Thyroid gland (tissue), 4 donors: Measurements from ENCODE around the gene C18orf54.

ENCODE experiments used
- POLR2A ChIP-seq, 2 donors: fragments of 450-650 bp; IDR thresholded peaks; one replicate each; pipeline ENCODE4 v1.6.1; 2017; ENCODE audit warnings: antibody characterized with exemption in 2 of 2, mild to moderate bottlenecking in 2 of 2, moderate library complexity in 1 of 2
- TF ChIP-seq, protein P1 (sequence below), 6 experiments: fragments of 200-600 bp in 3 of 6; fragments of 450-650 bp in 3 of 6; sonication (generic) in 3 of 6; IDR thresholded peaks; one replicate each; pipeline ENCODE4 v1.5.1; 2016 to 2019; ENCODE audit warnings: antibody characterized with exemption in 6 of 6, mild to moderate bottlenecking in 2 of 6, inconsistent platforms in 1 of 6, moderate library complexity in 1 of 6

DNA sequence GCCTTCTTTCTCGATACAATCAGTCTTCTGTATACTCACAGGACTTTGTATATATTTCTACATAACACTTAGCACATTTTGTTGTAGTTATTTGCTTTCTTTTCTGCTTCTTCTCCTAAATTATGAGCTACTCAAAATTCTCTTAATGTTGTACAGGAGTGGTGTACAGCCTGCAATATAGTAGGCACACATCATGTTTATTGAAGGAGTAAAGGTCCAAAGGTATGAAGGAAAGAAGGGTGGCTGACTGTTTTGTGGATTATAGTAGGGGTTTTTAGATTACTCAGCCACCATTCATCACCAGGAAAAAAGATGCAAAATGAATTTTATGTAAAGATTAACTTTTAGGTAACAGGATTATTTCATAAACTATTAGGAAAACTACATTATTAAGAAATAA, 54.1 kb downstream of the C18orf54 start:
- TF ChIP-seq, protein P1, sequence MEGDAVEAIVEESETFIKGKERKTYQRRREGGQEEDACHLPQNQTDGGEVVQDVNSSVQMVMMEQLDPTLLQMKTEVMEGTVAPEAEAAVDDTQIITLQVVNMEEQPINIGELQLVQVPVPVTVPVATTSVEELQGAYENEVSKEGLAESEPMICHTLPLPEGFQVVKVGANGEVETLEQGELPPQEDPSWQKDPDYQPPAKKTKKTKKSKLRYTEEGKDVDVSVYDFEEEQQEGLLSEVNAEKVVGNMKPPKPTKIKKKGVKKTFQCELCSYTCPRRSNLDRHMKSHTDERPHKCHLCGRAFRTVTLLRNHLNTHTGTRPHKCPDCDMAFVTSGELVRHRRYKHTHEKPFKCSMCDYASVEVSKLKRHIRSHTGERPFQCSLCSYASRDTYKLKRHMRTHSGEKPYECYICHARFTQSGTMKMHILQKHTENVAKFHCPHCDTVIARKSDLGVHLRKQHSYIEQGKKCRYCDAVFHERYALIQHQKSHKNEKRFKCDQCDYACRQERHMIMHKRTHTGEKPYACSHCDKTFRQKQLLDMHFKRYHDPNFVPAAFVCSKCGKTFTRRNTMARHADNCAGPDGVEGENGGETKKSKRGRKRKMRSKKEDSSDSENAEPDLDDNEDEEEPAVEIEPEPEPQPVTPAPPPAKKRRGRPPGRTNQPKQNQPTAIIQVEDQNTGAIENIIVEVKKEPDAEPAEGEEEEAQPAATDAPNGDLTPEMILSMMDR (IDR thresholded peaks at IDR 0.05): no peak
- no peak for TF ChIP-seq POLR2A (IDR thresholded peaks at IDR 0.05)
